Measurements from ENCODE around the gene FOXP1.

- TF ChIP-seq POLR2AphosphoS5 (IDR thresholded peaks at IDR 0.05; ENCODE audit: low read depth, low read length) (no peak), CTCF (IDR thresholded peaks at IDR 0.05) (no peak), SIN3A (IDR thresholded peaks at IDR 0.05; ENCODE audit: borderline replicate concordance, insufficient read depth, low read depth, low read length) (no peak), TCF7L2 (IDR thresholded peaks at IDR 0.05; ENCODE audit: low read depth, low read length) (no peak)
Observed at GRCh38 chr3:71231680-71232079, 351.8 kb downstream of the FOXP1 start.

All from Panc1 (cell line).